Ovary (tissue), 9 donors: ENCODE results near the gene OR10V1. TPM values are rescaled to one million over a fixed set of nuclear protein-coding genes. Genes with fewer than 3 reads are reported as not detected.

Experiments used
- DNase-seq, 5 donors: peaks; one replicate each; pipeline ENCODE4 v3.0.0-alpha.2; 2019 to 2020
- H3K27ac ChIP-seq, 2 donors: fragments of 200-600 bp; one replicate each; pipeline versions ENCODE4 v1.5.1 to v1.8.0; 2019 to 2022
- H3K27me3 ChIP-seq: fragments of 200-600 bp; one replicate; pipeline ENCODE4 v1.8.0; 2022
- H3K36me3 ChIP-seq: fragments of 200-600 bp; sonication (generic); one replicate; pipeline ENCODE4 v1.5.1; 2019
- H3K4me1 ChIP-seq: one replicate; pipeline ENCODE4 v1.8.1; 2013; ENCODE audit warnings: mild to moderate bottlenecking, moderate library complexity; ENCODE audit not compliant: insufficient read depth
- H3K4me3 ChIP-seq: fragments of 200-600 bp; sonication (generic); one replicate; pipeline ENCODE4 v1.5.1; 2017
- H3K9me3 ChIP-seq, 2 donors: fragments of 200-600 bp in 1 of 2; sonication (generic) in 1 of 2; one replicate each; pipeline versions ENCODE4 v1.5.1 to v1.8.1; 2013 to 2019; ENCODE audit warnings: mild to moderate bottlenecking in 1 of 2, moderate library complexity in 1 of 2
- CTCF ChIP-seq, 3 donors: fragments of 450-650 bp in 2 of 3; fragments of 200-600 bp in 1 of 3; IDR thresholded peaks; one replicate each; pipeline versions ENCODE4 v1.5.1 to v1.8.0; 2016 to 2022; ENCODE audit warnings: antibody characterized with exemption in 3 of 3, mild to moderate bottlenecking in 1 of 3
- EP300 ChIP-seq: sonication (generic); formaldehyde crosslinking; IDR thresholded peaks from one replicate; pipeline ENCODE4 v1.6.1; 2017; ENCODE audit warnings: antibody characterized with exemption
- POLR2A ChIP-seq: fragments of 450-650 bp; IDR thresholded peaks from one replicate; pipeline ENCODE4 v1.6.1; 2017; ENCODE audit warnings: antibody characterized with exemption, mild to moderate bottlenecking, moderate library complexity
- WGBS, 3 donors: extraction: QIAGEN DNeasy Blood & Tissue Kit in 1 of 3; methylation state at CpG; one replicate each; pipeline versions ENCODE4 v1.1.5 to v1.1.7; 2013 to 2017; 5-methylcytosine and 5-hydroxymethylcytosine counted together
- intact Hi-C, 4 donors: fragments of 100-400 bp; cut with DNase I; formaldehyde crosslinking; loops; one replicate each; pipeline versions ENCODE4 v1.11.0 to v1.15.1; 2022 to 2023
- polyA plus RNA-seq, 2 donors: library from polyadenylated mRNA; stranded (reverse); fragments of 200-250 nt in 1 of 2; fragments of 350-450 nt in 1 of 2; fragmentation: Illumina TruSeq in 1 of 2; extraction: RNeasy Lipid Tissue Mini Kit (QIAGEN cat#74804) in 1 of 2; gene quantifications; one replicate each; pipeline ENCODE4 v1.2.3, GENCODE V29; 2013 to 2014
- total RNA-seq, 7 donors: library from RNA; depleted of rRNA in 2 of 7; stranded (reverse); fragments of >200 nt in 2 of 7; fragmentation: NEBNext Ultra II Directional in 3 of 7; extraction: Animal tissue kit (Norgen Biotek cat#: 25700) in 3 of 7; gene quantifications; one replicate each; pipeline versions ENCODE4 v1.1.0 to v1.2.4, GENCODE V29; 2016 to 2023
- donor health status: DM: no; HTN: no; CAD: no; lungs with moderate emphysema.
- donor health status: DM: no; HTN: no; CAD: no.
- donor health status: Bipolar disorder and iron deficiency.
- donor health status: DM: yes; HTN: yes; CAD: no.
- donor health status: DM: no; HTN: no; CAD: no.
- donor health status: DM: yes; HTN: yes; CAD: no.

Gene OR10V1
- total and polyA plus RNA-seq, 9 donors = not detected

GRCh38 chr11:59730896-59731565 is 17.4 kb upstream of the OR10V1 start:
- 76 to 91% (median 81%) methylated on average over 2 of the region's 2 CpGs for WGBS, 3 donors
- intact Hi-C loops = no loop called here

GRCh38 chr11:59729834-59730233 is 16.2 kb upstream of the OR10V1 start:
- H3K4me1 ChIP-seq = no peaks in the 10 kb centered on the region
- WGBS, 3 donors = 76 to 86% (median 83%) methylated on average over 5 of the region's 5 CpGs
- intact Hi-C loops = no loop called here

More at GRCh38 chr11:59730896-59731565, 17.4 kb upstream of the OR10V1 start:
- Histone ChIP-seq H3K4me3 (no peak overlapping the region), H3K36me3 (no peaks in the 10 kb centered on the region), H3K9me3 (no peaks in the 10 kb centered on the region), H3K27me3 (no peaks in the 10 kb centered on the region), H3K4me1 (no peaks in the 10 kb centered on the region), H3K27ac (no peak overlapping the region)
- TF ChIP-seq POLR2A (no peak), EP300 (no peak), CTCF (IDR thresholded peaks at IDR 0.05) (no peak)
- no peak for DNase-seq

GRCh38 chr11:59728913-59729312 is 15.3 kb upstream of the OR10V1 start:
- Histone ChIP-seq H3K9me3 (no peaks in the 10 kb centered on the region), H3K36me3 (no peaks in the 10 kb centered on the region), H3K27ac (no peak overlapping the region), H3K4me1 (no peaks in the 10 kb centered on the region), H3K4me3 (no peak overlapping the region), H3K27me3 (no peaks in the 10 kb centered on the region)
- 52 to 65% (median 55%) methylated on average over 1 of the region's 1 CpG for WGBS, 3 donors
- intact Hi-C loops = no loop called here
- TF ChIP-seq EP300 (no peak), CTCF (IDR thresholded peaks at IDR 0.05) (no peak), POLR2A (no peak)
- no peak for DNase-seq

More at GRCh38 chr11:59729834-59730233, 16.2 kb upstream of the OR10V1 start:
- H3K4me3 ChIP-seq = no peak overlapping the region
- no peak for DNase-seq
- TF ChIP-seq EP300 (no peak), CTCF (IDR thresholded peaks at IDR 0.05) (no peak), POLR2A (no peak)
- H3K9me3 ChIP-seq = no peaks in the 10 kb centered on the region
- H3K27ac ChIP-seq = no peak overlapping the region
- no peaks in the 10 kb centered on the region for H3K36me3 ChIP-seq
- H3K27me3 ChIP-seq = no peaks in the 10 kb centered on the region

DNA sequence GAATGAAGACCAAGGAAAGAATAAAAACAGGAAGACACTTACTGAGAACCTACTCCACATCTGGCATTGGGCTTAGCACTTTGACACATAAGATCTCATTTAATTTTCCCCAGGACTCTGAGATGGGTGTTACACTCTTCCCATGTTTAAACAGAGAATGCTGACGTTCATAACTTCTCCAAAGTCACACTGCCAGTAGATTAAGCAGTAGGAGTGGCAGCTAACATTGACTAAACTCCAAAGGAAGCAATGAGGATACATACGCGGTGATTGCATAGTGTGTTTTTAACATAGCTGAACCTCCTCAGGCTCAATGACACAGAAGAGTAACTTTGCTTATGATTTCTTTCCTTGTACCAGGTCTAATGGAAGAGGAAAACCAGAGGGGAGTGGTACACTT is 14.5 kb upstream of the OR10V1 start:
- intact Hi-C loops = no loop called here
- WGBS, 3 donors = 63 to 78% (median 73%) methylated on average over 3 of the region's 3 CpGs
- Histone ChIP-seq H3K27me3 (no peaks in the 10 kb centered on the region), H3K4me3 (no peak overlapping the region), H3K27ac (no peak overlapping the region), H3K4me1 (no peaks in the 10 kb centered on the region), H3K36me3 (no peaks in the 10 kb centered on the region), H3K9me3 (no peaks in the 10 kb centered on the region)
- DNase-seq = no peak
- TF ChIP-seq CTCF (IDR thresholded peaks at IDR 0.05) (no peak), POLR2A (no peak), EP300 (no peak)
